Activated effector memory CD4-positive, alpha-beta T cell treated with Interleukin-2 at 50 U/mL for 16 hours (primary cell): Measurements from ENCODE around the gene JDP2.

ENCODE experiments used
- DNase-seq: peaks from one replicate; pipeline ENCODE4 v3.0.0-alpha.2; 2020

The JDP2 gene

DNA sequence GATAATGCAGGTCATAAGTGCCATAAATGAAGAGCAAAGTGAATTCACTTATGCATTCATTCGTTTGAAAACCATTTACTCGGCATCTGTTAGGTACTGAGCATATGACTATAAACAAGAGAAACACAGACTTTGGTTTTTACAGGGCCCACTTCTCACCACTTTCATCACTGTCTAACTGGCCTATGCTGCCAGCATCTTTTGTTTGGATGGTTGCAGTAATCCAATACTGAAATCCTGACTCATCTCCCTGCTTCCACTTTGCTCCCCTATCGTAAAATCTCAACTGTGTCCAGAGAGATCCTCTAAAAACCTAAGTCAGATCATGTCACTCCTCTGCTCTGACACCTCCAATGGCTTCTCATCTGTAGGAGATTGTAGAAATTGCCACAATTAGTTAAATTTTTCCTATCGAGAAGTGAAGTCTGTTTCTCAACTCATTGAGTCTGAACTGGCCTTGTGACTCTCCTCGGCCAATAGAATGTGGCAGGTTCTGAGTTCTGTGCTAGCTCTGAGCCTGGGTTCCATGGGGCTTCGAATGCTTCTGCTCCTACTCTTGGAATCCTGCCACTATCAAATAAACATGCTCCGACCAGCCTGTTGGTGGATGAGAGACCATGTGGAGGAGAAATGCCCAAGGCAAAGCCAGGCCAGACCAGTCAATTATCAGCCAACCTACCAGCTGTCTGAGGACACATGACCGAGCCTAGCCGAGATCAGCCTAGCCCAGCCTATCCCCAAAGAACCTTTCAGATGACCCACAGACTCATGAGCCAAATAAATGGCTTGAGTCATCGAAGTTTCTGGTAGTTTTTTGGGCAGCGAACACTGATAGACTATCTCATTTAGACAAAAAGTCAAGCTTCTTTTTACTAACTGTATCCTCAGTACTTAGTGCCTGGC lies 92.3 kb downstream of the JDP2 start:
- DNase-seq = no peak

DNA sequence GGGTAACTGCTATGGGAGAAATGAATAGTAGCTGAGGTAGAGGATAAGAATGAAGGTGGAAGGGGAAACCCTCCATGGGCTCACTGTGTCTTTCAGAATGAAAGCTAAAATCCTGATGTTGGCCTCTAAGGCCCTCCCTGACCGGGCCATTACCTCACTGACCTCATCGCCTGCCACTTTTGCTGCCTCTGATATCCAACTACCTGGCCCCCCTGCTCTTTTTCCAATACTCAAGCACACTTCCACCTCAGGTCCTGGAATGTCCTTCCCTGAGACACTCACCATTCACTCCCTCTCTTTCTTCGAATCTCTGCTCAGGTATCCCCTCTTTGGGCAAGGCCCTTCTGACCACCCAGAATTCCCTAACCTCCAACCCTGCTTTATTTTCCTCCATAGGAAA lies 93.0 kb downstream of the JDP2 start:
- no peak for DNase-seq

DNA sequence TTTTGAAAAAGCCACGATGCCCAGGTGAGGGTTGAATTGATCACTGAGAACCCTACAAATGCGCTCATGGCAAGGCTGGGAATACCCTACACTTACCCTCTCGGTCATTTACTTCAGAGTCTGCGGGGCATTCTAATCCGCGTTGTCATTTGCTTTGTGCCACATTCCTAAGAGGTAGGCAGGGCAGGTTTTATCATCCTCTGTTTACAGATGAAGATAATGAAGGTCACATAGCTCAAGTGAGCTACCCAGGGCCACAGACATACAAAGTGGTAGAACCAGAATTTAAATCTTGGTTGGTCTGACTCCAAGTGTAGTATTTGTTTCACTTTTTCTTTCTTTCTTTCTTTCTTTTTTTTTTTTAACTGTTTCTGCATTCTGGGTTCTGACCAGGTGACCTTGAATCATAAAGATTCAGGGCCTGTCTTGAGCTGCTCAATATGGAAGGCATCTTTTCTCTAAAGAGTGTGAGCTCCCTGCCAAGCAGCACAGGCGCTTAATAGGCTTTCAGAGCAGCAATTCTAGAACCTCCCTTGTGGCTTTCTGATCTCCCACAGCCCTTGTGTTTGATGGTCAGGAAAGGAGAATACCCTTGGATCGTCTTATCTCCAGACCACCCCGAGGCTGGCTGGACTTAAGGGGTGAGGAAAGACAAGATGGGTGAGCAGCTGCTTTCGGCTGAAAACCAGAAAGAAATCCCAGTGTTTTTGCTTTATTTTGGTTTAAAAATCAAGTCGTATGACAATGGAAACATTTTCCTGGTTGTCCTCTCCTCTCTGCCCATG lies 93.8 kb downstream of the JDP2 start:
- DNase-seq = no peak

DNA sequence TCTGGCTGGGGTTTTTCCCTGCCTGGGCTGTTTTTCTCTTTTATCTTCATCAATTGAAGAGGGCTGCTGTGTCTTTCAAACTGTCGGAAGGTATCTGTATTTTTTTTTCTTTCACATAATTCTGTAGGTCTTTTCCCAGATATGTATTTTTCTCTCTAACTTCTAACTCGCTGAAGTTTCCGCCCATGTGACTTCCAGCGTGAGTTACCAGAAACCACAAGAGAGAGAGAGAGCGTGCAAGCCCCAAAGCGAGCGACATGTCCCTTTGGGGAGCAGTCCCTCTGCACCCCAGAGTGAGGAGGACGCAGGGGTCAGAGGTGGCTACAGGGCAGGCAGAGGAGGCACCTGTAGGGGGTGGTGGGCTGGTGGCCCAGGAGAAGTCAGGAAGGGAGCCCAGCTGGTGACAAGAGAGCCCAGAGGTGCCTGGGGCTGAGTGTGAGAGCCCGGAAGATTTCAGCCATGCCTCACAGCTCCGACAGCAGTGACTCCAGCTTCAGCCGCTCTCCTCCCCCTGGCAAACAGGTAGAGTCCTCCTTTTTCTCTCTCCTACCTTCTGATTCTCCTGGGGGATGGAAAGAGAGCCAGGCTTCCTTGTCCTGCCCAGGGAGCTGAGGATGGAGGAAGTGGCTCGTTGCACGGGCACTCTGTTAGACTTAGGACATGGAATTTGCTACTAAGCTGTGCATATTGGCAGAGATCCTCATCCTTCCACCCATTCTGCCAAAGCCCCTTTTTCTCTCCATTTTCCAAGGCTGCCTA lies 94.6 kb downstream of the JDP2 start, which contains the start of gene BATF:
Gene BATF (plus strand): TSS at position 246 of the 759 bp plus-strand sequence. CDS start 214 bp downstream, at position 460.
- DNase-seq = peak; percentile 68

DNA sequence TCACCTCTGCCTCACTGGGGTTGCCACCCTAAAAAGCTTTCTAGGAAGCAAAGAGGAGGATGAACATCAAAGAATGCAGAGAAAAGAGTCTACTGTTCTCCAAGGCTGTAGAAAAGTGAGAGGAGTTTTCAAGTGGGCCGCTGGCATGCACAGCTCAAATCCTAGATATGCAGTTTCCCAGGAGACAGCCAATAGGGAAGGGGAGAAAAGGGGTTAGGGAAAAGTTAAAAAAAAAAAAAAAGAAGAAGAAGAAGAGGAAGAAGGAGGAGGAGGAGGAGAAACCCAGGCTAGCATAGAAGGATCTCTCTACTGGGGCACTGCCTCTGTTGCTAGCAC lies 95.1 kb downstream of the JDP2 start:
- DNase-seq = no peak
